Measurements from ENCODE around the gene RTL9.

RTL9 gene

DNA sequence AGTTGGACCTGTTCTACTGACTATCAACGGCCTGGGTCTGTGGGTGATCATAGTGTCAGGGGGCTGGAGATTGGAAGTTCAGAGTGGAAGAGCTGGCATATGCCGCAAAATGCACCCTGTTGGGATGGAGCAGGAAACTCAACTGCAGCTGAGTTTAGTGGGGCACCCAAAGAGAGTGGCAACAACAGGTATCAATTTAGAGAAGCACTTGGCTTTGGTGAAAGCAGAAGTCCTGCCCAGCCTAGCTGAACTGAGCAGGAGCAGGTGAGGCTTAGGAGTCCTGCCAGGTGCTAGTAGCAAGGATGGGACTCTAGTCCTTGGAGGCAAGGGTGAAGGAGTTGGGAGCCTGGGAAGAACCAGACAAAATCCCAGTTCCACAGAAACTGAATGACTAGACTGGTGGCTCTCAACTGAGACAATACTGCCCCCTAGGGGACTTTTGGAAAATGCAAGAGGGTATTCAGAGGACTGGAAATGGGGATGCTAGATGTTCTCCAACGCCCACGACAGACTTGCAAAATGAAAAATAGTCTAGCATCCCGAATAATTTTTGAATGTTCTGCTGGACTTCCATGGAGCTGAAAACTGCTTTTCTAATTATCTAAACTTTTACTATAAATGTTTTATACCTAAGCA is 49.4 kb downstream of the RTL9 start:
- DNase-seq, result no peak

Data from activated gamma-delta T cell (primary cell).